Measurements from ENCODE around the gene CHST5.

The CHST5 gene

GRCh38 chr16:75483222-75483621 lies 52.7 kb downstream of the CHST5 start:
- Mint-ChIP-seq H3K27me3 (peaks cover 18% of the 10 kb centered on the region), H3K4me1 (ENCODE audit: low read depth) (no peaks in the 10 kb centered on the region), H3K4me3 (no peak overlapping the region), H3K9me3 (no peaks in the 10 kb centered on the region), H3K27ac (no peak overlapping the region), H3K36me3 (ENCODE audit: low read depth) (no peaks in the 10 kb centered on the region)
- DNase-seq = no peak

GRCh38 chr16:75482434-75483205 lies 53.3 kb downstream of the CHST5 start:
- H3K27me3 Mint-ChIP-seq = peaks cover 15% of the 10 kb centered on the region
- H3K4me3 Mint-ChIP-seq = no peak overlapping the region
- H3K36me3 Mint-ChIP-seq (ENCODE audit: low read depth) = no peaks in the 10 kb centered on the region
- no peaks in the 10 kb centered on the region for H3K9me3 Mint-ChIP-seq
- no peak overlapping the region for H3K27ac Mint-ChIP-seq
- DNase-seq = no peak
- no peaks in the 10 kb centered on the region for H3K4me1 Mint-ChIP-seq (ENCODE audit: low read depth)

GRCh38 chr16:75481475-75481874 lies 54.4 kb downstream of the CHST5 start:
- Mint-ChIP-seq H3K27ac (no peak overlapping the region), H3K4me1 (ENCODE audit: low read depth) (no peaks in the 10 kb centered on the region), H3K4me3 (no peak overlapping the region), H3K9me3 (no peaks in the 10 kb centered on the region), H3K27me3 (peaks cover 15% of the 10 kb centered on the region), H3K36me3 (ENCODE audit: low read depth) (no peaks in the 10 kb centered on the region)
- no peak for DNase-seq

- no peak overlapping the region for H3K4me3 Mint-ChIP-seq
- no peaks in the 10 kb centered on the region for H3K36me3 Mint-ChIP-seq (ENCODE audit: low read depth)
- peaks cover 10% of the 10 kb centered on the region for H3K27me3 Mint-ChIP-seq
- DNase-seq = no peak
- H3K4me1 Mint-ChIP-seq (ENCODE audit: low read depth) = no peaks in the 10 kb centered on the region
- no peaks in the 10 kb centered on the region for H3K9me3 Mint-ChIP-seq
- H3K27ac Mint-ChIP-seq = no peak overlapping the region
Measured at GRCh38 chr16:75479421-75479990, 56.4 kb downstream of the CHST5 start.

Data from activated T-cell treated with anti-CD3 and anti-CD28 coated beads, Interleukin-2, amount 50 U/mL, for 24 hours (primary cell).